Measurements from ENCODE around the gene ELMO1.
A peak's percentile ranks its signal among the peaks of the same experiment; 100 is the strongest.

The ELMO1 gene

DNA sequence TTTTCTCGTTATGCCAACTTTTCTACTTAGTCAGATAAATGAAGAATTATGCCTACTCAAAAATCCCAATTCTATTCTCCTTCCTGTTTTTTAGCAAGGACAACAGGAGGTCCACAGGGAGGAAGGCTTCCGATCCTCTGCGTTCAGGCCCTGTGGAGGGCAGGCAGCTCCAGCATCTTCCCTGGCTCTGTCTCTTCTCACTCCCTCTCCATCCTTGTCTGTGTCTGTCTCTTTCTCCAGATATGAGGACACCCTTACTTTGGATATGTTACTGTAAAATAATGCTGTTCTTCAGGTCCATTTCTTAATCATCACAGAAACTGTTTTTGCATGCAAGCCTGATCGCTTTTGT is 166.6 kb downstream of the ELMO1 start:
- no peak for DNase-seq (ENCODE audit: low read depth in 1 of 2, low spot score in 1 of 2)

DNA sequence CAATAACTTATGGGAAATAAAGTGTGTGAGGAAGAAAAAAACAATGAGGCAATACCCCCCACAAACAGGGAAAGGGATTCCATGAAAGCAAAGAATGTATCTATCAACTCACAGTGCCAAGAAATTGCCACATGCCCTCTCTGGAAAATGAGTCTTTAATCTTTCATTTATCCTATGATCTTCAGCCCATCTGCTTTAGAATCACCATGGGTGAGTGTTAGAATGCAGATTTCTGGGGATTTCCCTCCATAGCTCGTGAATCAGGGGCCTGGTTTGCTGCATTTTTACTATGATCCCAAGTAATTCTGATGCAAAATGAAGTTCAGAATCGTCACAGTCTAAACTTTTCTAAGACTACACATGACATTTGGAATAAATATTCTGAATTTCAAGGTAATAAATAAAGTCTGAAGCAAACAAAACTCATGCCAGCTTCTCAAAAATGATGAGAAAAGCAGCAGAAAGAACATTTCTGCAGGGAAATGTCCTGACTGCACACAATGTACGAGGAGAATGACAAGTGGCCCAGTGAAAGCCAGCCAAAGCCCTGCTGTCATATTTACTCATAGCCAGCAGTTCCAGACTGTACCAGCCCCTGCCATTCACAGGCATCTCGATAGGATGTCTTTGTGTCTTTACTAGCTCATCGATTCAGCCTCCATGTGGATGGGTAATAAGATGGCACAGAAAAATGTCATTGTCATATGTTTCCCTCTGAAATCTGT is 167.1 kb downstream of the ELMO1 start:
- DNase-seq (ENCODE audit: low read depth in 1 of 2, low spot score in 1 of 2), result no peak

DNA sequence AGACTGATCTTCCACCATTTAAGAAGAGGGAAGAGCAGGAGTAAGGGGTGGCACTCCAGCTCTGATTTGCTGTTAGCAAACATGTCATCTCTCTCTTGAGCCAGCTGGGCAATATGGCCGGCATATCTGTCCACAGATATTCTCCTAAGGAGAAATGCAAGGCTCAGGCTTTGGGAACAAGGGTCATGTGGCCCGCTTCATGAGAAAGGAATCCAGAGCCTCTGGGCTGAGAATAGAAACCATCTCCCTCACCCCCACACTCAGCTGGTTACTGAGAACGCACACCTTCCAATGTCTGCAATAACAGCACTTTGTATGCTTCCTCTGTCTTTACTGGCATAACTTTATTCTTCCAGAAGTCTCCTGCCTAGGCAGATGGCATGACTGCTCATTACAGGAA is 171.2 kb downstream of the ELMO1 start:
- no peak for DNase-seq (ENCODE audit: low read depth in 1 of 2, low spot score in 1 of 2)

- no peak for DNase-seq (ENCODE audit: low read depth in 1 of 2, low spot score in 1 of 2)
These were observed 173.5 kb downstream of the ELMO1 start for GRCh38 chr7:37275078-37275710.

- DNase-seq (ENCODE audit: low read depth in 1 of 2, low spot score in 1 of 2), result no peak
These were observed 174.8 kb downstream of the ELMO1 start for GRCh38 chr7:37273891-37274290.

GRCh38 chr7:37269711-37270508 is 178.8 kb downstream of the ELMO1 start:
- DNase-seq (ENCODE audit: low read depth in 1 of 2, low spot score in 1 of 2), result no peak

DNA sequence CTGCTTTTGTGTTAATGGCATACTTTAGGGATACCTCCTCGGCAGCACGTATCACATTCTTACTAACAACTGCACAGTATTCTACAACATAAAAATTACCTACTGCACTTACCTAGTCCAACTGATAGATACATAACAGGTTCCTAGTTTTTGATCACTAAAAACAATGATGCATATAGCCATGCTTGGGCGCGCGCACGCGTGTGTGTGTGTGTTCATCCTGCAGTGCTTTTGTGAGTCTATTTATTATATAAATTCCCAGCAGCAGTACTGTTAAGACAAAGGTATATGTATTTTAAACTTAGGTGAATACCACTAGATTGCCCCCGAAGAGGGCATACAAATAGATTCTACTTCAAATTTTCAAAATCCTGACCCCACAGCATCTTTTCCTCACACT is 181.4 kb downstream of the ELMO1 start:
- no peak for DNase-seq (ENCODE audit: low read depth in 1 of 2, low spot score in 1 of 2)

DNA sequence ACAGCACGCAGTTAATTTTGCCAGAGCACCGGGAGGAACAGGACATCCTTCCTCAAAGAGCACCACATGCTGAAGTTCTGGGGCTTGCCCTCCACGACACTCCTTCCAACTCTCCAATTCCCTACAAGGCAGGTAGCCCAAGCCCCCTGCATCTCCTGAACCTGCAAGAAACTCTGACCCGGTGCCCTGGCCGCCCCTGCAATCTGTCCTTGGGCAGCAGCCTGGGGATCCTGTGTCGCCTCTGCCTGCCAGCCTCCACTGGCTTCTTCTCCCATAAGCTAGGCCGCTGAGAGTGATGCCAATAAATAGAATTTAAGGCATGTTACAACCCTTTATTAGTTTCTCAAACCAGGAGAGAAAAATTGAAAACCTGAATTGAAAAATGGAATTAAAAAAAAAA is 182.8 kb downstream of the ELMO1 start:
- DNase-seq (ENCODE audit: low read depth in 1 of 2, low spot score in 1 of 2), result no peak

DNA sequence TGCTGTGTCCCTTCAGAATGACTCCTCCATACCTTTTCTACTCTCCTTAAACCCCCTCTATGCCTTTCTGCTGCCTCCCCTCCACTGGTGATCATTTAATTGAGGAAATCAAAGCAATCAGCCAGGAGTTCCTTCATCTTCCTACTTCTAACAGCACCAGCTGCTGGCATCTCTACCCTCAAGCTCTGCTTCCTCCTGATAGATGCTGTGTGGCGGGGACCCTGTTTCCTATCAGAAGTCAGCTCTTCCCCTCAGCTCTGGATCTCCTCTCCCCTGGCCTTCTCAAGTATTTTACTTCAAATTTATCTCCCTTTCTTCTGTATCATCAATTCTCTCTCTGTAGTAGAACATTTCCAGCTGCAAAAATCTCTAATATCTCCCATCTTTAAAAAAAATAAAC is 183.7 kb downstream of the ELMO1 start:
- no peak for DNase-seq (ENCODE audit: low read depth in 1 of 2, low spot score in 1 of 2)

DNA sequence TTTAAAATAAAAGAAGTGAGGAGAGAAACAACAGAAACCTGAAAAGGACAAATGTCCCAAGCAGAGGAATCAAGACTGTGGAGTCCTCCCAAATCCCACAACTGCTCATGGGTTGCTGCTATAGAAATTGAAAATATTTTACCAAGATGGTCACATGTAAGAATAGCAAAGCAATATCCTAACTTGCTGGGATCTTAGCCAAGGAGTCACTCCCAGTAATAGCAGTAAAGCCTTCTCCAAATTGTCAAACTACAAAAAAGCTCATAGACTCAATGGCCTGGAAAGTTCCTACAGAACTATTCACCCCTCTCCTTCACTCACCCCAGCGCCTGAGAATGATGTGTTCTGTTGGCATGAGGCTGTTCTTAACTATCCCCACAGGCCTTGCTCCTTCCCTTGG is 186.5 kb downstream of the ELMO1 start:
- no peak for DNase-seq (ENCODE audit: low read depth in 1 of 2, low spot score in 1 of 2)

DNA sequence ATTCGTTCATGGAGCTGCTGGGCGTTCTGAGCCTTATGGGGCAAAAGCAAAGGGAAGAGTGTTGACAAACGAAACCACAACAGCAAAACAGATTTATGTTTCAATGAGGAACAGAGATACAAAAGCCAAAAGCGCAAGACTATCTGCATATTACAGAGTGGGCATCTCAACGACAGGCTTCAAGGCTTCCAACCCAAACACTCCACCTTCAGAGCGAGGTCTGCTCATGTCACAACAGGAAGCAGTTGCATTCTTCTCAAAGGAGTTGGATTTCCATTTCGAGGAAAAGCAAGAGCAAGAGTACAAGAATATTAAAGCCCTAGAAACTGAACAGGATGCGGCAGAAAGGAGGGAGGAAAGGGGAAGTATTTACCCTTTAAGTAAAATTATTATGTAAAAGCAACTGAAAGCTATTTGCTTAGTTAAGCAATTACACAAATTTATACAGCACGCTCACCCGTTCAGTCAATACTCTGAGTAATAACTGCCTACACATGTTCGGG is 189.3 kb downstream of the ELMO1 start:
- no peak for DNase-seq (ENCODE audit: low read depth in 1 of 2, low spot score in 1 of 2)

DNA sequence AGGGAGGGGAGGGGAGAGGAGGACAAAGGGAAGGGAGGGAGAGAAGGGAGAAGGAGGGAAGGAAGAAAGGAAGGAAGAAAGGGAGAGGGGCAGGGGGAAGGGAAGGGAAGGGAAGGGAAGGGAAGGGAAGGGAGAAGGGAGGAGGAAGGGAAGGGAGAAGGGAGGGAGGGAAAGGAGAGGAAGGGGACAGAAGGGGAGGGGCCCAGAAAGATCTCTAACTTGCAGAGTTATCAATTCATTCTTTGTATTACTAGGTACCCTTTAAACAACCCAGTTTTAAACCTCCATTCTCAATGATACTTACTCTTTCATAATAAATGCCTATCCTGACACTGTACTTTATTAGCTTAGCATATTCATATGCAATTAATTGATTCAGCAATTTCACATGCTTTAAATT is 192.0 kb downstream of the ELMO1 start:
- DNase-seq (ENCODE audit: low read depth in 1 of 2, low spot score in 1 of 2), result no peak

GRCh38 chr7:37255327-37255944 is 193.2 kb downstream of the ELMO1 start:
- DNase-seq (ENCODE audit: low read depth in 1 of 2, low spot score in 1 of 2), result no peak

GRCh38 chr7:37251222-37251621 is 197.4 kb downstream of the ELMO1 start:
- DNase-seq (ENCODE audit: low read depth in 1 of 2, low spot score in 1 of 2), result no peak

DNA sequence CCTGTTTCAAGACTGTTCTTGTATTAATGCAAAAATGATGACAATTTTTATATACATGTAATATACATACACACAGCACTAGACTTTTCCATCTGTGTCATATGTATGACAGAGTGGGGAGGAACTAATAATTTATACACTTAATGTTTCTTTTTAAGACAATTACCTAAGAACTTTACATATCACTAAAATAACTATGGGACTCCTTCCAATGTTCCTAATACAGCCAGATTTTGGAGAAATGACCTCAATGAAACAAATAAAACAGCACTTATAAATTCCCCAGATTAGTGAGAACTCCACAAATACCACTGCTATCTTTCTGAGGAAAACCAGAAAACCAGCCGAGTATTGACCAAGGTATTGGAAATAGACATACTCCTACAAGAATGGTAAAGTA is 199.4 kb downstream of the ELMO1 start:
- no peak for DNase-seq (ENCODE audit: low read depth in 1 of 2, low spot score in 1 of 2)

- DNase-seq (ENCODE audit: low read depth in 1 of 2, low spot score in 1 of 2), result no peak
These were observed 200.2 kb downstream of the ELMO1 start for GRCh38 chr7:37248396-37248861.

DNA sequence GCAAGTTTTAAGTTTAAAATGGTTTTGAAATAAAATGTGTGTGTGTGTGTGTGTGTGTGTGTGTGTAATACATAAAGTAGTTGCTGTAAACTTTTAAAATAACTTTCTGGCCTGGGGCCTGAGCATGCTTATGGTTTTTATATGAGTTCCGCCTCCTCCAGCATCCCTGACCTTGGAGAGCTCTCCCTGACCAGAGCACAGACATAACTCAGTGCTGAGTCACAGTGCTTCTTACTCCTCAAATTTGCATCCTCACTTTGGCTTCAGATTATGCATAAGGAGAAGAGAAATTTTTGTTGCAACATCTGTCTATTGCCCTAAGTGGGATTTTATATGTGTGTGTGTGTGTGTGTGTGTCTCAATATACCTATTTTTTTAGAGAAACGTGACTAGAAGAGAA is 200.8 kb downstream of the ELMO1 start:
- no peak for DNase-seq (ENCODE audit: low read depth in 1 of 2, low spot score in 1 of 2)

- no peak for DNase-seq (ENCODE audit: low read depth in 1 of 2, low spot score in 1 of 2)
These were observed 203.1 kb downstream of the ELMO1 start for GRCh38 chr7:37245590-37245989.

- DNase-seq (ENCODE audit: low read depth in 1 of 2, low spot score in 1 of 2), result no peak
These were observed 211.8 kb downstream of the ELMO1 start for GRCh38 chr7:37236906-37237305.

DNA sequence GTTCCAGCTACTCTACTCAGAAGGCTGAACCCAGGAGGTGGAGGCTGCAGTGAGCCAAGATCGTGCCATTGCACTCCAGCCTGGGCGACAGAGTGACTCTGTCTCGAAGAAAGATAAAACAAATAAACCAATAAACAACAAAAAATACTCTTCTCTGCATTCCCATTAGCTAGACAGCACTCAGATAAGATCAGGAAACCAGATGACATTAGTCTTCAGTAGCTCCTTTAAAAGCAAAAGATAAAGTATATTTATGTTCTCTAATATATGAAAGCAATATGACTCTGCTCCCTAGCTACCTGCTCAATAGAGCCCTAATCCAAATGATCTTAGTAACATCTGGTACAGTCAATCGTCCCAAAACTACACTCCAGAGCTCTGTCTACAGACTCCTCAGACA is 212.9 kb downstream of the ELMO1 start:
- DNase-seq (ENCODE audit: low read depth in 1 of 2, low spot score in 1 of 2), result no peak

DNA sequence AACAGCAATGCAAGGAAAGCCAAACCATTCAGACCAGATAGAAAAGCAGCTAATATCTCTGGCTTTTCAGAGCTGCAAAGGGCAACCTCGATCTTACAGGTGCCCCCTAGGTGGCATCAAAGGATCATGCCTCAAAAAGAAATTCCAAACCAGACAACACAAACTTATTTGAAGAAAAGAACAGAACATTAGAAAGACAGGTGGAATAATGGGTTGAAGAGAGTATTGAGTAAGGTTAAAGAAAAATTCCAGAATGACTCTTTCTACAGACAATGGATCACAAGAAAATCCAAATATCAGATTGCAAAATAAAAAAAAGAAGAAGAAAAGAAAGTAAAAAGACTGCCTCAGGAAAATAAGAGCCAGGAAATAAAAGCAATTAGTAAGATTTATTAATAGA is 213.7 kb downstream of the ELMO1 start:
- peak in 1 of 2 donors; percentile 7 for DNase-seq (ENCODE audit: low read depth in 1 of 2, low spot score in 1 of 2)

- no peak for DNase-seq (ENCODE audit: low read depth in 1 of 2, low spot score in 1 of 2)
These were observed 214.3 kb downstream of the ELMO1 start for GRCh38 chr7:37234334-37234733.
